H1 (cell line): ENCODE results near the gene PIAS2. TPM values are rescaled to one million over a fixed set of nuclear protein-coding genes. Genes with fewer than 3 reads are reported as not detected.

Source experiments
- ATF2 ChIP-seq: IDR thresholded peaks from 2 replicates; pipeline ENCODE4 v1.6.1; 2012; ENCODE audit warnings: low read length, inconsistent platforms
- BCL11A ChIP-seq, 2 experiments: IDR thresholded peaks; one replicate each; pipeline ENCODE4 v1.6.1; 2011; ENCODE audit warnings: low read depth in 2 of 2, low read length in 2 of 2, mild to moderate bottlenecking in 2 of 2
- EZH2 ChIP-seq: fragments of 200-600 bp; sonication (generic); IDR thresholded peaks from 2 replicates; pipeline ENCODE4 v1.7.1; 2012; ENCODE audit warnings: low read depth, mild to moderate bottlenecking, moderate library complexity, low read length, inconsistent platforms; ENCODE audit not compliant: severe bottlenecking
- GABPA ChIP-seq: IDR thresholded peaks from 2 replicates; pipeline ENCODE4 v1.6.1; 2011; ENCODE audit warnings: mild to moderate bottlenecking, low read length, moderate library complexity, borderline replicate concordance; ENCODE audit not compliant: insufficient read depth
- KDM4A ChIP-seq: IDR thresholded peaks from one replicate; pipeline ENCODE4 v1.7.1; 2012; ENCODE audit warnings: low read depth, mild to moderate bottlenecking, moderate library complexity, low read length, inconsistent platforms; ENCODE audit not compliant: severe bottlenecking
- MAFK ChIP-seq: IDR thresholded peaks from 2 replicates; pipeline ENCODE4 v1.6.1; 2012; ENCODE audit warnings: low read depth, mild to moderate bottlenecking, improper control_type of control experiment, low read length
- POLR2AphosphoS5 ChIP-seq: IDR thresholded peaks from 2 replicates; pipeline ENCODE4 v1.6.1; 2011; ENCODE audit warnings: low read depth, low read length
- POU5F1 ChIP-seq: IDR thresholded peaks from 2 replicates; pipeline ENCODE4 v1.6.1; 2011; ENCODE audit warnings: low read depth, mild to moderate bottlenecking, low read length, moderate library complexity
- polyA plus RNA-seq, 7 experiments: library from polyadenylated mRNA; depleted of rRNA in 3 of 7; stranded (reverse) in 5 of 7; unstranded in 2 of 7; fragments of >200 nt in 5 of 7; fragments of 200-250 nt in 2 of 7; gene quantifications; 1 replicate in 5 of 7; 2 replicates in 1 of 7; 4 replicates in 1 of 7; pipeline versions ENCODE4 v1.2.1 to v1.2.3, GENCODE V29; 2011 to 2013; ENCODE audit warnings: missing spikeins in 2 of 7, mixed read lengths in 2 of 7
- total RNA-seq: library from RNA; stranded (reverse); fragmentation: NEBNext Ultra II Directional; extraction: Animal tissue kit (Norgen Biotek cat#: 25700); gene quantifications from 2 replicates; pipeline ENCODE4 v1.2.1, GENCODE V29; 2021

The PIAS2 gene
- total and polyA plus RNA-seq, 2 of the 8 experiments (the other 6 are each of a cell fraction or from before 2014, with no cell fraction given) = 20.1 to 53.9 TPM

GRCh38 chr18:46764586-46764985, 152.7 kb downstream of the PIAS2 start (continued):
- TF ChIP-seq BCL11A (IDR thresholded peaks at IDR 0.05; ENCODE audit: low read depth in 2 of 2, low read length in 2 of 2) (no peak), KDM4A (no peak), MAFK (no peak), ATF2 (no peak), POU5F1 (no peak), POLR2AphosphoS5 (no peak), EZH2 (no peak), GABPA (no peak)
